Nephron progenitor cell (in vitro differentiated cells): Measurements from ENCODE around the gene FSIP1.

ENCODE experiments used
- DNase-seq: peaks from one replicate; pipeline ENCODE4 v3.0.0; 2021
- H3K27ac Mint-ChIP-seq: 2 replicates; pipeline ENCODE4 v1.8.0; 2021; ENCODE audit warnings: mild to moderate bottlenecking, moderate library complexity, mixed read lengths
- H3K27me3 Mint-ChIP-seq: 2 replicates; pipeline ENCODE4 v1.8.0; 2021; ENCODE audit warnings: mild to moderate bottlenecking, low read depth, mixed read lengths; ENCODE audit not compliant: poor library complexity
- H3K36me3 Mint-ChIP-seq: 2 replicates; pipeline ENCODE4 v1.8.0; 2021; ENCODE audit warnings: low read depth, mixed read lengths
- H3K4me1 Mint-ChIP-seq: 2 replicates; pipeline ENCODE4 v1.8.0; 2021; ENCODE audit warnings: mixed read lengths
- H3K4me3 Mint-ChIP-seq: 2 replicates; pipeline ENCODE4 v1.8.0; 2021; ENCODE audit warnings: mild to moderate bottlenecking, moderate library complexity, mixed read lengths
- H3K9me3 Mint-ChIP-seq: 2 replicates; pipeline ENCODE4 v1.8.0; 2021; ENCODE audit warnings: mild to moderate bottlenecking, moderate library complexity, mixed read lengths
- TF ChIP-seq, protein P1 (sequence below): fragments of 200-600 bp; sonication (generic); IDR thresholded peaks from 2 replicates; pipeline ENCODE4 v1.5.0; 2021; ENCODE audit warnings: antibody characterized with exemption

Gene FSIP1

DNA sequence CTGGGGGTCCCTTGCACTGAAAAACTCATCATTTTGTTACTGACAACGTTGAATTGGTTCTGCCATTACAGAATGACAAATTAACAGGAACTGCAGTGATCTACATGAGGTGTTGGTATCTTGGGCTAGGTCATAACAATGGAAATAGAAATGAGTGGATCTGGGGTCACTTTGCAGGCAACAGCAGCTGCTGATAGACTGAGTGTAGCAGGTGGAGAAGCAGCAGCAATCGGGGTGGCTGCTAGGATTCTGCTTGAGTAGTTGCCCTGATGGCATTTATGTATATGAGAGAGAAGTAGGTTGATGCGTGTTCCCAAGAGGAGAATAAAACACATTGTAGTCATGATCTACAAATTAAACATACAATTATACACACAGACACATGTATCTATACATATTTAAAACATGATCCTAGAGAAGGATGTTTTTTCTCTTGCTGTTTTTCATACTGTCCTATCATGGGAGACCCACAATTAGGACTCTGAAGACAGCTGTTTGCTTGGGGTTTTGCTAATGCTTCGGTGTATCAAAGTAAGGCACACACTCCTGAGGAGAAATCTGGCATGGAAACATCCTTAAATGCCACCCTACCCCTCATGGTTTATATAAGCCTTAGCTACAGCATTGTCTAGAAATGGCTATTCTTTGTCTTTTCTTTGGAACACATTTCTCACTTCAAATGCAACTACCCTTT lies 217.5 kb downstream of the FSIP1 start:
- no peak for DNase-seq
- H3K4me3 Mint-ChIP-seq = no peak overlapping the region
- H3K36me3 Mint-ChIP-seq = no peaks in the 10 kb centered on the region
- TF ChIP-seq, protein P1, sequence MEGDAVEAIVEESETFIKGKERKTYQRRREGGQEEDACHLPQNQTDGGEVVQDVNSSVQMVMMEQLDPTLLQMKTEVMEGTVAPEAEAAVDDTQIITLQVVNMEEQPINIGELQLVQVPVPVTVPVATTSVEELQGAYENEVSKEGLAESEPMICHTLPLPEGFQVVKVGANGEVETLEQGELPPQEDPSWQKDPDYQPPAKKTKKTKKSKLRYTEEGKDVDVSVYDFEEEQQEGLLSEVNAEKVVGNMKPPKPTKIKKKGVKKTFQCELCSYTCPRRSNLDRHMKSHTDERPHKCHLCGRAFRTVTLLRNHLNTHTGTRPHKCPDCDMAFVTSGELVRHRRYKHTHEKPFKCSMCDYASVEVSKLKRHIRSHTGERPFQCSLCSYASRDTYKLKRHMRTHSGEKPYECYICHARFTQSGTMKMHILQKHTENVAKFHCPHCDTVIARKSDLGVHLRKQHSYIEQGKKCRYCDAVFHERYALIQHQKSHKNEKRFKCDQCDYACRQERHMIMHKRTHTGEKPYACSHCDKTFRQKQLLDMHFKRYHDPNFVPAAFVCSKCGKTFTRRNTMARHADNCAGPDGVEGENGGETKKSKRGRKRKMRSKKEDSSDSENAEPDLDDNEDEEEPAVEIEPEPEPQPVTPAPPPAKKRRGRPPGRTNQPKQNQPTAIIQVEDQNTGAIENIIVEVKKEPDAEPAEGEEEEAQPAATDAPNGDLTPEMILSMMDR = no peak
- no peaks in the 10 kb centered on the region for H3K9me3 Mint-ChIP-seq
- no peaks in the 10 kb centered on the region for H3K4me1 Mint-ChIP-seq
- H3K27me3 Mint-ChIP-seq = peaks cover 5% of the 10 kb centered on the region
- H3K27ac Mint-ChIP-seq = no peak overlapping the region

DNA sequence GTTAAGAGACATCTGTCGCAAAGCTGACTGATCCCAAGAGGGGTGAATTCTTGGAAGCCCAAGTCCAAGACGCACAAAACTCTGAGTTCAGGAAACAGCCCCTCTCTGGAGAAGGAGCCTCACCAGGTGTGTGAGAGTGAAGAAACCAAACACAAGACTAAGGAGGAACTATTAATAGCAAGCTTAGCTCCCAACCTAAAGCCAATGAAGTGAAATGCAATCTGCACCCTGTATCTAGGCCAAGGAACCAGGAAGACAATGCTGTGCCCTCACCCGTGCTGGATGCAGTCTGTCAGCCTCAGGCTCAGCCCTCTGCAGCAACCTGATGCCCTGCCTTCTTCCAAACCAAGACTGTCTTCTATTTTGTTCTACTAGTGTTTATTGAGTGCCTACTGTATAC lies 224.2 kb downstream of the FSIP1 start:
- H3K9me3 Mint-ChIP-seq = no peaks in the 10 kb centered on the region
- TF ChIP-seq, protein P1 = no peak
- H3K36me3 Mint-ChIP-seq = no peaks in the 10 kb centered on the region
- no peak for DNase-seq
- no peaks in the 10 kb centered on the region for H3K4me1 Mint-ChIP-seq
- H3K27ac Mint-ChIP-seq = no peak overlapping the region
- H3K27me3 Mint-ChIP-seq = peaks cover 1% of the 10 kb centered on the region
- H3K4me3 Mint-ChIP-seq = no peak overlapping the region

DNA sequence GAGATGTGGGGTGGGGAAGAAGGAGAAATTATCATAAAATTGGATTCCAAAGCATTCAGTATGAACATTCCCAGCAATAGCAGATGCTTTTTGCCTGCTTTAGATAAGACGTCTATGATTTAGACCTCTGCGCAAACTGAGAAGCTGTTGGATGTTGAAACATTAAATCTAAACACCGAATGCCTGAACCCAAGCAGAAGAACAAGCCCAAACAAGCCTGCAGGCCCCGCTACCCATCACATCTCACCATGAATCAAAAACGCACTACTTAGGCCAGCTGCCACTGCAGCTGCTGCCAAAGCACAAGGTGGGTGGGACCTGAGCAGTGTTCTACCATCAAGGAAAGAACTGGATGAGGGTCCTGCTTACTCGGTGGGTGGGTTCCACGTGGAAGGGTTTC lies 226.2 kb downstream of the FSIP1 start:
- peaks cover 3% of the 10 kb centered on the region for H3K27me3 Mint-ChIP-seq
- no peak for DNase-seq
- H3K4me3 Mint-ChIP-seq = no peak overlapping the region
- H3K27ac Mint-ChIP-seq = no peak overlapping the region
- H3K9me3 Mint-ChIP-seq = no peaks in the 10 kb centered on the region
- no peaks in the 10 kb centered on the region for H3K36me3 Mint-ChIP-seq
- TF ChIP-seq, protein P1 = no peak
- H3K4me1 Mint-ChIP-seq = no peaks in the 10 kb centered on the region

DNA sequence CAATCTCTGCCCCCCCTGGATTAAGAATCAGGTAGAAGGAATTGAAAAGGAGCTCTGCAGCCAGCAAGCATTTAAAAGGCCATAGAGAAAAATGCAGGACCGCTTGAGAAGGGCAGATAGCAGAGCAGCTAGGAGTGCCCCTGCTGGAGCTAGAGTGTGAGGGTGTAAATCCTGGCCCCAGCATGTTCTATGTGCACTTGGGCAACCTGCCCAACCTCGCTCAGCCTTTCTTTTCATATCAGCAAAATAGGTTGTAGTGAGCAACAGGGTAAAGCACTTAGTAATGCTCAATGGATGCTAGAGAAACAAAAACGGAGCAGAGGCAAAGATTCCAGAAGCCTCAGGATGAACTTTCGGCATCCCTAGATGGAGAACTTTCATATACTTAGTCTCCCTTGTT lies 226.8 kb downstream of the FSIP1 start:
- H3K4me3 Mint-ChIP-seq = no peak overlapping the region
- H3K9me3 Mint-ChIP-seq = no peaks in the 10 kb centered on the region
- peaks cover 3% of the 10 kb centered on the region for H3K27me3 Mint-ChIP-seq
- DNase-seq = no peak
- H3K4me1 Mint-ChIP-seq = no peaks in the 10 kb centered on the region
- H3K27ac Mint-ChIP-seq = no peak overlapping the region
- H3K36me3 Mint-ChIP-seq = no peaks in the 10 kb centered on the region
- TF ChIP-seq, protein P1 = no peak

DNA sequence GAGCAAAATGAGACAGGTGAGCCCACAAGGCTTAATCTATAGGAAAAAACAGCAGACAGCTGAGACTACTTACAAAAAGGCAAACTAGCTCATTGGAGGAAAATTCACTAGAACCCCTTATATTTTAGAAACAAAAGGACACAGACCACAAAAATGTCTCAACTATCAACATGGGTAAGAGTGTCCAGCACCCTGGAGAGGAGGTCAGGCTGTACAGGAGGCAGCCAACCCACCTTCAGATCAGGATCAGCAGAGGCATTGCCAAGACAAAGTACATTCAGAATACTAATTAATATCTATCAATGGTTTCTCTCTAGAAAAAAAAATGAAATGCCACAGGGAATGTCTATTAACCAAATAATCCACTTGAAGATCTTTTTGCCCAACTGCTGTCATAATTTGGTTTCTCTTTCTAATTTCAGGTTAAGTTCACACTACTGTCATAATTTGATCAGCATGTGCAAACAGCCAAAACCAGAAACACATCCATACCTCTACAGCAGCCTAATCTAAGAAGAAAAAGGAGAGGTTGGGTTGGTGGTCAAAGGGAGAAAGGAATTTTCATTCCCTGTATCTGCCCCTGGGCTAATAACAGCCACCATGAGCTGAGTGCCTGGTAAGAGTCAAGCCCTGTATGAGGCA lies 227.8 kb downstream of the FSIP1 start:
- no peak overlapping the region for H3K4me3 Mint-ChIP-seq
- H3K4me1 Mint-ChIP-seq = no peaks in the 10 kb centered on the region
- no peaks in the 10 kb centered on the region for H3K9me3 Mint-ChIP-seq
- peaks cover 3% of the 10 kb centered on the region for H3K27me3 Mint-ChIP-seq
- H3K27ac Mint-ChIP-seq = no peak overlapping the region
- TF ChIP-seq, protein P1 = no peak
- DNase-seq = no peak
- no peaks in the 10 kb centered on the region for H3K36me3 Mint-ChIP-seq
